HepG2 (cell line): ENCODE data around the gene DAZAP1. TPM values are rescaled to one million over a fixed set of nuclear protein-coding genes. Genes with fewer than 3 reads are reported as not detected.

Experiments
- ATAC-seq: fragments of 200-7000 bp; cut with Tn5 transposase; 3 replicates; pipeline ENCODE4 v1.9.1; 2020; ENCODE audit warnings: mild to moderate bottlenecking, moderate library complexity
- BruUV-seq: library from RNA; stranded (reverse); fragments of 400-500 nt; replicated peaks from 2 replicates; lab custom pipeline; 2021; lab: Mats Ljungman, UMichigan
- CTCF ChIA-PET: fragments of 300-600 bp; formaldehyde crosslinking; extraction: SDS; loops from one replicate; lab custom pipeline; 2021; ENCODE audit warnings: low total read pairs, inconsistent platforms, low intra/inter-chr PET ratio; lab: Yijun Ruan, JAX
- POLR2A ChIA-PET: fragments of 350-600 bp; sonication (Branson Sonifier 250); formaldehyde crosslinking; loops from one replicate; lab custom pipeline; 2020; ENCODE audit warnings: antibody characterized with exemption, inconsistent platforms; lab: Yijun Ruan, JAX
- DNase-seq: peaks from one replicate; pipeline ENCODE4 v3.0.0-alpha.2; 2015; ENCODE audit warnings: low spot score
- FAIRE-seq: peaks from 3 replicates; lab custom pipeline; 2011; peaks lifted over from hg19 to GRCh38; lab: Jason Lieb, UNC
- H2AFZ ChIP-seq: one replicate; pipeline ENCODE4 v1.6.1; 2011; ENCODE audit warnings: low read length, inconsistent platforms
- H3K27ac ChIP-seq: fragments of 300-600 bp; 3 replicates; pipeline ENCODE4 v1.8.0; 2011; ENCODE audit warnings: mixed run types, mild to moderate bottlenecking, mixed read lengths, low read length, inconsistent platforms; ENCODE audit not compliant: insufficient read depth; ENCODE audit errors: extremely low read length
- H3K27me3 ChIP-seq, 2 experiments: fragments of 200-600 bp in 1 of 2; 2 replicates in 1 of 2; 3 replicates in 1 of 2; pipeline versions ENCODE4 v1.6.0 to v1.8.0; 2011; ENCODE audit warnings: low read length in 2 of 2, mild to moderate bottlenecking in 2 of 2, moderate library complexity in 2 of 2, inconsistent platforms in 1 of 2; ENCODE audit not compliant: insufficient read depth in 2 of 2, control insufficient read depth in 1 of 2
- H3K36me3 ChIP-seq, 2 experiments: fragments of 200-600 bp in 1 of 2; replicated peaks in 1 of 2; 2 replicates in 1 of 2; 3 replicates in 1 of 2; pipeline versions ENCODE4 v1.5.1 to v1.8.0; 2011; ENCODE audit warnings: low read length in 2 of 2, inconsistent platforms in 1 of 2; ENCODE audit not compliant: insufficient read depth in 2 of 2, control insufficient read depth in 1 of 2
- H3K4me1 ChIP-seq: 2 replicates; pipeline ENCODE4 v1.5.1; 2012; ENCODE audit warnings: low read length, inconsistent platforms; ENCODE audit not compliant: insufficient read depth
- H3K4me2 ChIP-seq: 2 replicates; pipeline ENCODE4 v1.6.0; 2011; ENCODE audit warnings: low read depth, low read length, inconsistent platforms
- H3K4me3 ChIP-seq, 3 experiments: fragments of 200-600 bp in 1 of 3; sonication (generic), shearing (Covaris generic) in 1 of 3; replicated peaks in 1 of 3; 2 replicates each; pipeline ENCODE4 v1.5.1; 2011 to 2016; ENCODE audit warnings: low read length in 3 of 3, inconsistent platforms in 2 of 3, low read depth in 2 of 3, mild to moderate bottlenecking in 2 of 3, control low read depth in 1 of 3, mixed read lengths in 1 of 3; ENCODE audit not compliant: insufficient read depth in 1 of 3
- H3K79me2 ChIP-seq: one replicate; pipeline ENCODE4 v1.6.1; 2011; ENCODE audit warnings: low read length, inconsistent platforms; ENCODE audit not compliant: insufficient read depth
- H3K9ac ChIP-seq: 2 replicates; pipeline ENCODE4 v1.6.0; 2011; ENCODE audit warnings: mild to moderate bottlenecking, low read depth, low read length, inconsistent platforms; ENCODE audit not compliant: insufficient read depth
- H3K9me3 ChIP-seq: 2 replicates; pipeline ENCODE4 v1.5.1; 2012; ENCODE audit warnings: mild to moderate bottlenecking, low read length
- H4K20me1 ChIP-seq: 2 replicates; pipeline ENCODE4 v1.6.0; 2011; ENCODE audit warnings: inconsistent platforms, mild to moderate bottlenecking, low read length, moderate library complexity; ENCODE audit not compliant: insufficient read depth
- AHR ChIP-seq: IDR thresholded peaks from 2 replicates; pipeline ENCODE4 v1.6.1; 2018; ENCODE audit warnings: missing genetic modification reagents, missing compliant biosample characterization
- ARNT ChIP-seq: fragments of 450-650 bp; IDR thresholded peaks from 2 replicates; pipeline ENCODE4 v1.6.1; 2017
- ATAD3A ChIP-seq: sonication (generic); formaldehyde crosslinking; IDR thresholded peaks from 2 replicates; pipeline ENCODE4 v1.4.0; 2020; ENCODE audit warnings: missing genetic modification reagents
- DMAP1 ChIP-seq: IDR thresholded peaks from 2 replicates; pipeline ENCODE4 v1.6.1; 2016
- GZF1 ChIP-seq: sonication (generic); formaldehyde crosslinking; IDR thresholded peaks from 2 replicates; pipeline ENCODE4 v1.5.1; 2020; ENCODE audit warnings: mild to moderate bottlenecking, missing genetic modification reagents
- HMG20B ChIP-seq: conservative IDR thresholded peaks from 2 replicates; pipeline ENCODE4 v1.6.1; 2016; ENCODE audit warnings: missing genetic modification reagents, missing compliant biosample characterization
- ISL2 ChIP-seq: sonication (generic); formaldehyde crosslinking; IDR thresholded peaks from 2 replicates; pipeline ENCODE4 v1.5.0; 2020; ENCODE audit warnings: missing genetic modification reagents
- MTF2 ChIP-seq: sonication (generic); formaldehyde crosslinking; IDR thresholded peaks from 2 replicates; pipeline ENCODE4 v1.5.0; 2020; ENCODE audit warnings: missing genetic modification reagents, borderline replicate concordance
- MXD4 ChIP-seq: IDR thresholded peaks from 2 replicates; pipeline ENCODE4 v1.6.1; 2016; ENCODE audit warnings: mild to moderate bottlenecking, missing biosample characterization, missing genetic modification reagents
- NAIF1 ChIP-seq: sonication (generic); formaldehyde crosslinking; IDR thresholded peaks from 2 replicates; pipeline ENCODE4 v1.5.0; 2020; ENCODE audit warnings: mild to moderate bottlenecking, missing genetic modification reagents, borderline replicate concordance
- PCBP2 ChIP-seq: fragments of 200-400 bp; formaldehyde crosslinking; optimal IDR thresholded peaks from 2 replicates; pipeline ENCODE3; 2018; ENCODE audit warnings: low read length, low read depth; ENCODE audit not compliant: poor library complexity, severe bottlenecking
- RARA ChIP-seq: IDR thresholded peaks from 2 replicates; pipeline ENCODE4 v1.6.1; 2016; ENCODE audit warnings: missing genetic modification reagents, missing compliant biosample characterization
- SMAD1 ChIP-seq: sonication (generic); formaldehyde crosslinking; IDR thresholded peaks from 2 replicates; pipeline ENCODE4 v1.4.0; 2020; ENCODE audit warnings: missing genetic modification reagents, low read depth, mild to moderate bottlenecking, borderline replicate concordance
- SRSF9 ChIP-seq: fragments of 200-400 bp; formaldehyde crosslinking; IDR thresholded peaks from 2 replicates; pipeline ENCODE4 v1.6.1; 2018; ENCODE audit warnings: borderline replicate concordance, mild to moderate bottlenecking, low read depth, low read length; ENCODE audit not compliant: insufficient read depth, poor library complexity, severe bottlenecking
- TBX3 ChIP-seq: fragments of 450-650 bp; IDR thresholded peaks from 2 replicates; pipeline ENCODE4 v1.6.1; 2017; ENCODE audit warnings: antibody characterized with exemption, mild to moderate bottlenecking, inconsistent platforms, borderline replicate concordance
- ZBTB21 ChIP-seq: sonication (generic); formaldehyde crosslinking; IDR thresholded peaks from 2 replicates; pipeline ENCODE4 v1.4.0; 2020; ENCODE audit warnings: missing genetic modification reagents
- ZC3H13 ChIP-seq: sonication (generic); formaldehyde crosslinking; IDR thresholded peaks from 2 replicates; pipeline ENCODE4 v1.8.1; 2023; ENCODE audit warnings: mild to moderate bottlenecking, missing genetic modification reagents, moderate library complexity
- ZNF263 ChIP-seq: sonication (generic); formaldehyde crosslinking; IDR thresholded peaks from 2 replicates; pipeline ENCODE4 v1.4.0; 2020; ENCODE audit warnings: missing genetic modification reagents
- ZNF589 ChIP-seq: sonication (generic); formaldehyde crosslinking; conservative IDR thresholded peaks from 2 replicates; pipeline ENCODE4 v1.8.0; 2022; ENCODE audit warnings: mild to moderate bottlenecking, moderate library complexity, missing genetic modification reagents
- ZNF7 ChIP-seq: IDR thresholded peaks from 2 replicates; pipeline ENCODE4 v1.6.1; 2016; ENCODE audit warnings: missing biosample characterization, missing genetic modification reagents
- ZNF746 ChIP-seq: sonication (generic); formaldehyde crosslinking; IDR thresholded peaks from 2 replicates; pipeline ENCODE4 v1.8.0; 2022; ENCODE audit warnings: mild to moderate bottlenecking, missing genetic modification reagents
- ZNF773 ChIP-seq: sonication (generic); formaldehyde crosslinking; IDR thresholded peaks from 2 replicates; pipeline ENCODE4 v1.4.0; 2020; ENCODE audit warnings: missing genetic modification reagents, borderline replicate concordance
- WGBS: methylation state at CpG from one replicate; pipeline ENCODE4 v1.1.6; 2017; ENCODE audit warnings: low lambda C conversion rate; 5-methylcytosine and 5-hydroxymethylcytosine counted together
- in situ Hi-C: cut with HindIII; loops from 2 replicates; pipeline ENCODE4 v1.10.0; 2017; ENCODE audit warnings: low pct_unique_long_range_greater_than_20kb; ENCODE audit not compliant: extremely low pct_ligation_motif_present
- intact Hi-C: fragments of 100-400 bp; cut with micrococcal nuclease; formaldehyde crosslinking; loops from one replicate; pipeline ENCODE4 v1.10.0; 2022; ENCODE audit not compliant: unreplicated experiment
- polyA plus RNA-seq, 8 experiments: library from polyadenylated mRNA; depleted of rRNA in 3 of 8; stranded (reverse) in 7 of 8; unstranded in 1 of 8; fragments of >200 nt; fragmentation: Illumina TruSeq in 4 of 8; extraction: Trizol in 4 of 8; gene quantifications; 2 replicates each; pipeline versions ENCODE4 v1.2.1 to v1.2.3, GENCODE V29; 2011 to 2016; ENCODE audit warnings: low read depth in 4 of 8, missing spikeins in 1 of 8, mixed read lengths in 1 of 8; ENCODE audit not compliant: insufficient read depth in 1 of 8
- total RNA-seq, 5 experiments: library from RNA; depleted of rRNA; stranded (reverse); fragments of >200 nt; fragmentation: Illumina TruSeq; extraction: Trizol; gene quantifications; 2 replicates each; pipeline ENCODE4 v1.2.3, GENCODE V29; 2016; ENCODE audit warnings: low read depth in 1 of 5
- TF ChIP-seq, protein P1 (sequence below): sonication (generic); formaldehyde crosslinking; IDR thresholded peaks from 2 replicates; pipeline ENCODE4 v1.5.0; 2020; ENCODE audit warnings: mild to moderate bottlenecking, missing genetic modification reagents, moderate library complexity
- TF ChIP-seq, protein P2 (sequence below): sonication (generic); formaldehyde crosslinking; IDR thresholded peaks from 2 replicates; pipeline ENCODE4 v1.8.1; 2023; ENCODE audit warnings: mild to moderate bottlenecking, missing genetic modification reagents, borderline replicate concordance

Gene DAZAP1
- total and polyA plus RNA-seq, 2 of the 13 experiments (the other 11 are each of a cell fraction or from before 2014, with no cell fraction given) = 63.3 to 79.2 TPM

DNA sequence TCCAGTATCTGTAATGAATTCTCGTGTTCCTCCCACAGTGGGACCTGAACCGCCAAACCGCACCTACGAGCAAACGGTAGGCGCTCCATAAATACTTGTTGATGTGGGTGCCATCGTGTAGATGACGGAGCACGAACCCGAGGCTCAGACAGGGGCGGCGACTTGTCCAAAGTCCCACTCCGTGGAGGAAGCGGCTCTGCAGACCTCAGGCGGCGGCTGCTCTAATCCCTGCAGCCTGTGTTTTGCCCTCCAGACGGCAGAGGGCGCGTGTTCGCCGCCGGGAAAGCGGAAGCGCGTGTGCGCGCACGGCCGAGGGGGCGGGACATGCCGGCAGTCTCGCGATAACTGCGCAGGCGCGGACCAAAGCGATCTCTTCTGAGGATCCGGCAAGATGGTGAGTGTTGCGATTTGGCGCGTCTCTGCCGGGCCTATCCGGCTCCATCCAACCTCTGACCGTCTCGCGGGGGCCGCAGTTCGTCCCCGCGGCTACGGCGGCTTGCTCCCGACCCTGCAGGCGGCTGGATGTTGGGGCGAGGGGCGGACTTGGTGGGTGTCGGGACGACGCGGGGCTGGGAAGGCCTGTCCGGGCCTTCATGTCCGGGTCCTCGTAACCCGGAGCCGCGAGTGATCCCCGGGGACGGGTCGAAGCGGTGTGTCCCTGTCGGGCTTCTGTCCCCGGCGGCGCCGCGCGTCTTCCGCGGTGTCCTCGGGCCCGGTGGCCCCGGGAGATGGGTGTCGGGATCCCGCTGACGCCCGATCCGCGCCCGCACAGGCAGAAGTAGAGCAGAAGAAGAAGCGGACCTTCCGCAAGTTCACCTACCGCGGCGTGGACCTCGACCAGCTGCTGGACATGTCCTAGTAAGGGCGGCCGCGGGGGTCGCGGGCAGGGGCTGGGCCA, 30.9 kb downstream of the DAZAP1 start, which contains the start of gene RPS15:
RPS15 (plus strand) TSS at position 362 of the 898 bp plus-strand sequence; CDS start at position 392, 30 bp downstream.
- no peak within 1 kb of the TSS for H2AFZ ChIP-seq
- peaks cover 30% of the 10 kb centered on the region for H3K4me1 ChIP-seq
- H3K9ac ChIP-seq = peak within 1 kb of the TSS; percentile 99
- peaks cover 31% of the 10 kb centered on the region for H3K79me2 ChIP-seq
- H4K20me1 ChIP-seq = peaks cover 36% of the 10 kb centered on the region
- peaks cover 17 to 46% of the 10 kb centered on the region in 2 experiments for H3K36me3 ChIP-seq
- no peaks in the 10 kb centered on the region for H3K27me3 ChIP-seq
- peak within 1 kb of the TSS; percentile 82 for H3K27ac ChIP-seq
- intact Hi-C loops = no loop called here
- ChIA-PET POLR2A (interaction anchor here (0.7 to 2.3 kb wide), 4 partner anchors 14 to 169 kb away, joined by 3 to 10 read pairs (median 4); partner anchors contain the start of gene CIRBP), CTCF (interaction anchor here (1.2 kb wide), 1 partner anchor 75 kb away, joined by 4 read pairs; the partner anchor contains the start of gene ADAMTSL5)
- peak within 1 kb of the TSS; percentile 99 for H3K4me2 ChIP-seq
- peak within 1 kb of the TSS; percentile 86 to 89 (median 87) for H3K4me3 ChIP-seq
- TSS peak; percentile 79 for BruUV-seq
- no peaks in the 10 kb centered on the region for H3K9me3 ChIP-seq
- in situ Hi-C loops = no loop called here
- ATAC-seq (peak; percentile 86), FAIRE-seq (peak; percentile 71), DNase-seq (peak; percentile 91)
- WGBS = 3% methylated on average over 18 of the region's 100 CpGs
- TF ChIP-seq SRSF9 (no peak), ATAD3A (CRISPR knock-in tag) (peak; percentile 86; the same call in 1 of the 2 replicates), SMAD1 (CRISPR knock-in tag) (peak; percentile 99), HMG20B (peak; percentile 60; the same call in 1 of the 2 replicates), MTF2 (CRISPR knock-in tag) (no peak), ISL2 (CRISPR knock-in tag) (peak; percentile 89; the same call in 1 of the 2 replicates), NAIF1 (peak; percentile 76), ZNF773 (peak; percentile 65; the same call in 1 of the 2 replicates), ZNF589 (CRISPR knock-in tag) (0 out of 2 replicates have a peak, but pooled peaks have one; percentile 74), ZBTB21 (CRISPR knock-in tag) (0 out of 2 replicates have a peak, but pooled peaks have one; percentile 23), ZC3H13 (CRISPR knock-in tag) (peak; percentile 94), ZNF746 (CRISPR knock-in tag) (peak; percentile 76), ZNF7 (CRISPR knock-in tag) (no peak), RARA (CRISPR knock-in tag) (peak; percentile 58; the same call in 1 of the 2 replicates), PCBP2 (no peak), AHR (CRISPR knock-in tag) (peak; percentile 97), TBX3 (no peak; the same call in none of the 2 replicates), DMAP1 (CRISPR knock-in tag) (peak; percentile 94), GZF1 (CRISPR knock-in tag) (peak; percentile 81; the same call in 1 of the 2 replicates), ZNF263 (CRISPR knock-in tag) (peak; percentile 67), ARNT (no peak), MXD4 (CRISPR knock-in tag) (peak; percentile 97)
- TF ChIP-seq, protein P1, sequence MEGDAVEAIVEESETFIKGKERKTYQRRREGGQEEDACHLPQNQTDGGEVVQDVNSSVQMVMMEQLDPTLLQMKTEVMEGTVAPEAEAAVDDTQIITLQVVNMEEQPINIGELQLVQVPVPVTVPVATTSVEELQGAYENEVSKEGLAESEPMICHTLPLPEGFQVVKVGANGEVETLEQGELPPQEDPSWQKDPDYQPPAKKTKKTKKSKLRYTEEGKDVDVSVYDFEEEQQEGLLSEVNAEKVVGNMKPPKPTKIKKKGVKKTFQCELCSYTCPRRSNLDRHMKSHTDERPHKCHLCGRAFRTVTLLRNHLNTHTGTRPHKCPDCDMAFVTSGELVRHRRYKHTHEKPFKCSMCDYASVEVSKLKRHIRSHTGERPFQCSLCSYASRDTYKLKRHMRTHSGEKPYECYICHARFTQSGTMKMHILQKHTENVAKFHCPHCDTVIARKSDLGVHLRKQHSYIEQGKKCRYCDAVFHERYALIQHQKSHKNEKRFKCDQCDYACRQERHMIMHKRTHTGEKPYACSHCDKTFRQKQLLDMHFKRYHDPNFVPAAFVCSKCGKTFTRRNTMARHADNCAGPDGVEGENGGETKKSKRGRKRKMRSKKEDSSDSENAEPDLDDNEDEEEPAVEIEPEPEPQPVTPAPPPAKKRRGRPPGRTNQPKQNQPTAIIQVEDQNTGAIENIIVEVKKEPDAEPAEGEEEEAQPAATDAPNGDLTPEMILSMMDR = peak; percentile 99
- TF ChIP-seq, protein P2, sequence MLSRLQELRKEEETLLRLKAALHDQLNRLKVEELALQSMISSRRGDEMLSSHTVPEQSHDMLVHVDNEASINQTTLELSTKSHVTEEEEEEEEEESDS (CRISPR knock-in tag) = no peak
